Measurements from ENCODE around the gene TENM3. TPM values are rescaled to one million over a fixed set of nuclear protein-coding genes. Genes with fewer than 3 reads are reported as not detected.

Gene TENM3
- total RNA-seq, 4 donors from 2014 or later: 5.9 to 61.5 (median 24.6) TPM

GRCh38 chr4:182778222-182778982 is 535.2 kb downstream of the TENM3 start:
- Histone ChIP-seq H3K9me3 (no peaks in the 10 kb centered on the region), H3K36me3 (no peaks in the 10 kb centered on the region), H3K27me3 (no peaks in the 10 kb centered on the region), H3K4me3 (no peak overlapping the region), H3K4me1 (no peaks in the 10 kb centered on the region), H3K27ac (no peak overlapping the region)
- intact Hi-C loops (cut with DNase I; ENCODE audit: low total_unique reads): no loop called here
- no peak for DNase-seq
- TF ChIP-seq CTCF (IDR thresholded peaks at IDR 0.05) (no peak), POLR2A (IDR thresholded peaks at IDR 0.05) (no peak)

- H3K9me3 ChIP-seq: no peaks in the 10 kb centered on the region
- H3K27me3 ChIP-seq: no peaks in the 10 kb centered on the region
- H3K27ac ChIP-seq: no peak overlapping the region
- DNase-seq: no peak
- intact Hi-C loops (cut with DNase I; ENCODE audit: low total_unique reads): no loop called here
- no peaks in the 10 kb centered on the region for H3K36me3 ChIP-seq
- H3K4me3 ChIP-seq: no peak overlapping the region
- TF ChIP-seq POLR2A (IDR thresholded peaks at IDR 0.05): no peak
- no peak for TF ChIP-seq CTCF (IDR thresholded peaks at IDR 0.05)
- no peaks in the 10 kb centered on the region for H3K4me1 ChIP-seq
Measured at GRCh38 chr4:182786991-182787390, 543.8 kb downstream of the TENM3 start.

- H3K4me3 ChIP-seq: no peak overlapping the region
- intact Hi-C loops (cut with DNase I; ENCODE audit: low total_unique reads): no loop called here
- H3K27me3 ChIP-seq: no peaks in the 10 kb centered on the region
- no peaks in the 10 kb centered on the region for H3K36me3 ChIP-seq
- no peaks in the 10 kb centered on the region for H3K9me3 ChIP-seq
- no peaks in the 10 kb centered on the region for H3K4me1 ChIP-seq
- TF ChIP-seq POLR2A (IDR thresholded peaks at IDR 0.05) (no peak), CTCF (IDR thresholded peaks at IDR 0.05) (no peak)
- no peak overlapping the region for H3K27ac ChIP-seq
- DNase-seq: no peak
Measured at GRCh38 chr4:182788201-182788600, 545.0 kb downstream of the TENM3 start.

GRCh38 chr4:182789529-182789928 is 546.3 kb downstream of the TENM3 start:
- H3K27me3 ChIP-seq: no peaks in the 10 kb centered on the region
- H3K9me3 ChIP-seq: no peaks in the 10 kb centered on the region
- no peak overlapping the region for H3K4me3 ChIP-seq
- no peaks in the 10 kb centered on the region for H3K36me3 ChIP-seq
- intact Hi-C loops (cut with DNase I; ENCODE audit: low total_unique reads): no loop called here
- no peaks in the 10 kb centered on the region for H3K4me1 ChIP-seq
- TF ChIP-seq CTCF (IDR thresholded peaks at IDR 0.05): no peak
- no peak for TF ChIP-seq POLR2A (IDR thresholded peaks at IDR 0.05)
- no peak for DNase-seq
- no peak overlapping the region for H3K27ac ChIP-seq

- H3K4me3 ChIP-seq: no peak overlapping the region
- DNase-seq: no peak
- no peak for TF ChIP-seq POLR2A (IDR thresholded peaks at IDR 0.05)
- TF ChIP-seq CTCF (IDR thresholded peaks at IDR 0.05): no peak
- H3K9me3 ChIP-seq: no peaks in the 10 kb centered on the region
- H3K27me3 ChIP-seq: no peaks in the 10 kb centered on the region
- H3K36me3 ChIP-seq: no peaks in the 10 kb centered on the region
- intact Hi-C loops (cut with DNase I; ENCODE audit: low total_unique reads): no loop called here
- no peak overlapping the region for H3K27ac ChIP-seq
- H3K4me1 ChIP-seq: no peaks in the 10 kb centered on the region
Measured at GRCh38 chr4:182795446-182796238, 552.4 kb downstream of the TENM3 start.

All from uterus (tissue), 4 donors.